B cell (primary cell): ENCODE results near the gene LHPP. TPM values are rescaled to one million over a fixed set of nuclear protein-coding genes. Genes with fewer than 3 reads are reported as not detected.

Experiments
- ATAC-seq: fragments of 200-7000 bp; cut with Tn5 transposase; one replicate; pipeline ENCODE4 v1.10.0; 2021; ENCODE audit warnings: low read depth, mild to moderate bottlenecking, moderate number of reproducible peaks, moderate library complexity
- CTCF ChIA-PET: fragments of 350-600 bp; sonication (Branson Sonifier 250); formaldehyde crosslinking; loops from one replicate; lab custom pipeline; 2021; ENCODE audit warnings: antibody characterized with exemption, inconsistent platforms; lab: Charles Lee
- POLR2A ChIA-PET: fragments of 350-600 bp; sonication (Branson Sonifier 250); formaldehyde crosslinking; loops from one replicate; lab custom pipeline; 2021; ENCODE audit warnings: antibody characterized with exemption; lab: Charles Lee
- DNase-seq: peaks from one replicate; pipeline ENCODE4 v3.0.0; 2013
- H2AFZ ChIP-seq: 2 replicates; pipeline ENCODE4 v1.6.1; 2012; ENCODE audit warnings: mild to moderate bottlenecking, low read depth, low read length; ENCODE audit not compliant: insufficient read depth, poor library complexity, severe bottlenecking
- H3K27ac ChIP-seq, 2 donors: 1 replicate in 1 of 2; 2 replicates in 1 of 2; pipeline ENCODE4 v1.5.1; 2012 to 2013; ENCODE audit warnings: low read length in 2 of 2, mild to moderate bottlenecking in 2 of 2, moderate library complexity in 1 of 2
- H3K27me3 ChIP-seq, 4 experiments: fragments of 200-600 bp in 1 of 4; sonication (generic) in 1 of 4; replicated peaks in 1 of 4; 1 replicate in 2 of 4; 2 replicates in 2 of 4; pipeline versions ENCODE4 v1.6.1 to v1.7.0; 2013 to 2016; ENCODE audit warnings: low read length in 3 of 4, mild to moderate bottlenecking in 2 of 4, mixed read lengths in 1 of 4, moderate library complexity in 1 of 4; ENCODE audit not compliant: insufficient read depth in 4 of 4, control insufficient read depth in 3 of 4; ENCODE audit errors: control extremely low read depth in 1 of 4
- H3K36me3 ChIP-seq, 2 experiments: replicated peaks in 1 of 2; 1 replicate in 1 of 2; 2 replicates in 1 of 2; pipeline versions ENCODE4 v1.6.1 to v1.7.1; 2013; ENCODE audit warnings: low read length in 1 of 2; ENCODE audit not compliant: insufficient read depth in 2 of 2, control insufficient read depth in 1 of 2; ENCODE audit errors: control extremely low read depth in 1 of 2, extremely low read depth in 1 of 2
- H3K4me1 ChIP-seq, 2 donors: fragments of 200-600 bp in 1 of 2; sonication (generic) in 1 of 2; 1 replicate in 1 of 2; 2 replicates in 1 of 2; pipeline versions ENCODE4 v1.5.1 to v1.6.1; 2013 to 2017; ENCODE audit warnings: low read length in 2 of 2; ENCODE audit not compliant: control insufficient read depth in 2 of 2, insufficient read depth in 2 of 2
- H3K4me2 ChIP-seq: replicated peaks from 2 replicates; pipeline ENCODE3; 2012; ENCODE audit warnings: mild to moderate bottlenecking, low read depth, low read length; ENCODE audit not compliant: poor library complexity, severe bottlenecking
- H3K4me3 ChIP-seq, 5 experiments: fragments of 200-600 bp in 1 of 5; sonication (generic) in 1 of 5; 1 replicate in 3 of 5; 2 replicates in 2 of 5; pipeline versions ENCODE4 v1.5.1 to v1.7.0; 2011 to 2016; ENCODE audit warnings: low read length in 4 of 5, mild to moderate bottlenecking in 4 of 5, low read depth in 2 of 5, control low read depth in 1 of 5, moderate library complexity in 1 of 5; ENCODE audit not compliant: insufficient read depth in 1 of 5; ENCODE audit errors: control extremely low read depth in 1 of 5, extremely low read depth in 1 of 5
- H3K79me2 ChIP-seq: fragments of 200-600 bp; sonication (generic); one replicate; pipeline ENCODE4 v1.6.0; 2016; ENCODE audit warnings: low read length; ENCODE audit not compliant: control insufficient read depth, insufficient read depth
- H3K9ac ChIP-seq: fragments of 200-600 bp; sonication (generic); 2 replicates; pipeline ENCODE4 v1.6.1; 2017; ENCODE audit warnings: mild to moderate bottlenecking, low read length, moderate library complexity
- H3K9me3 ChIP-seq, 3 donors: one replicate each; pipeline versions ENCODE4 v1.6.1 to v1.7.1; 2013; ENCODE audit warnings: low read length in 2 of 3; ENCODE audit not compliant: control insufficient read depth in 2 of 3, insufficient read depth in 1 of 3; ENCODE audit errors: control extremely low read depth in 1 of 3
- H4K20me1 ChIP-seq: 2 replicates; pipeline ENCODE4 v1.6.0; 2012; ENCODE audit warnings: mild to moderate bottlenecking, low read length; ENCODE audit not compliant: insufficient read depth, control insufficient read depth, poor library complexity, severe bottlenecking
- H3K27ac Mint-ChIP-seq: one replicate; pipeline ENCODE4 v1.8.0; 2021; ENCODE audit warnings: mixed read lengths
- H3K27me3 Mint-ChIP-seq: one replicate; pipeline ENCODE4 v1.8.0; 2021; ENCODE audit warnings: mixed read lengths
- H3K4me1 Mint-ChIP-seq: one replicate; pipeline ENCODE4 v1.8.0; 2021; ENCODE audit warnings: mixed read lengths
- H3K4me3 Mint-ChIP-seq: one replicate; pipeline ENCODE4 v1.8.0; 2021; ENCODE audit warnings: mixed read lengths
- H3K9me3 Mint-ChIP-seq: one replicate; pipeline ENCODE4 v1.8.0; 2022; ENCODE audit warnings: mixed read lengths; ENCODE audit not compliant: insufficient read depth
- EZH2 ChIP-seq: IDR thresholded peaks from 2 replicates; pipeline ENCODE4 v1.6.1; 2012; ENCODE audit warnings: borderline replicate concordance, low read depth, mild to moderate bottlenecking, moderate library complexity, low read length; ENCODE audit not compliant: insufficient read depth, poor library complexity, severe bottlenecking
- WGBS: methylation state at CpG from one replicate; pipeline ENCODE4 v1.1.5; 2013; ENCODE audit warnings: missing lambda C conversion rate; ENCODE audit not compliant: insufficient coverage; 5-methylcytosine and 5-hydroxymethylcytosine counted together
- intact Hi-C: fragments of 100-400 bp; cut with micrococcal nuclease; formaldehyde crosslinking; loops from one replicate; pipeline ENCODE4 v1.10.0; 2022
- polyA plus RNA-seq: library from polyadenylated mRNA; depleted of rRNA; stranded (reverse); fragments of >200 nt; gene quantifications from 2 replicates; pipeline ENCODE4 v1.2.3, GENCODE V29; 2012
- total RNA-seq, 2 donors: library from RNA; stranded (reverse); fragments of 120-200 nt in 1 of 2; gene quantifications; 1 replicate in 1 of 2; 2 replicates in 1 of 2; pipeline versions ENCODE4 v1.2.3 to v1.2.4, GENCODE V29; 2013 to 2022
- TF ChIP-seq, protein P1 (sequence below): fragments of 200-600 bp; IDR thresholded peaks from one replicate; pipeline ENCODE4 v1.8.0; 2022; ENCODE audit warnings: antibody characterized with exemption, mild to moderate bottlenecking

The LHPP gene
- total and polyA plus RNA-seq, 2 donors (not counting 1 experiment from before 2014, with no cell fraction given): 60.2 to 83.5 TPM

GRCh38 chr10:124505279-124505678, 43.7 kb downstream of the LHPP start:
- Mint-ChIP-seq H3K4me1 (no peaks in the 10 kb centered on the region), H3K9me3 (peaks cover 10% of the 10 kb centered on the region), H3K4me3 (no peak overlapping the region), H3K27ac (no peak overlapping the region), H3K27me3 (no peaks in the 10 kb centered on the region)
- DNase-seq (no peak), ATAC-seq (no peak)
- Histone ChIP-seq H3K79me2 (no peaks in the 10 kb centered on the region), H2AFZ (no peak overlapping the region), H3K4me1 (no peaks in the 10 kb centered on the region), H3K27me3 (no peaks in the 10 kb centered on the region), H3K4me3 (no peak overlapping the region), H4K20me1 (no peaks in the 10 kb centered on the region), H3K4me2 (no peak overlapping the region), H3K9me3 (peaks cover 0 to 4% (median 4%) of the 10 kb centered on the region in 3 donors), H3K27ac (no peak overlapping the region), H3K9ac (no peak overlapping the region), H3K36me3 (peaks cover 0 to 9% of the 10 kb centered on the region in 2 experiments)
- no peak for TF ChIP-seq EZH2
- TF ChIP-seq, protein P1, sequence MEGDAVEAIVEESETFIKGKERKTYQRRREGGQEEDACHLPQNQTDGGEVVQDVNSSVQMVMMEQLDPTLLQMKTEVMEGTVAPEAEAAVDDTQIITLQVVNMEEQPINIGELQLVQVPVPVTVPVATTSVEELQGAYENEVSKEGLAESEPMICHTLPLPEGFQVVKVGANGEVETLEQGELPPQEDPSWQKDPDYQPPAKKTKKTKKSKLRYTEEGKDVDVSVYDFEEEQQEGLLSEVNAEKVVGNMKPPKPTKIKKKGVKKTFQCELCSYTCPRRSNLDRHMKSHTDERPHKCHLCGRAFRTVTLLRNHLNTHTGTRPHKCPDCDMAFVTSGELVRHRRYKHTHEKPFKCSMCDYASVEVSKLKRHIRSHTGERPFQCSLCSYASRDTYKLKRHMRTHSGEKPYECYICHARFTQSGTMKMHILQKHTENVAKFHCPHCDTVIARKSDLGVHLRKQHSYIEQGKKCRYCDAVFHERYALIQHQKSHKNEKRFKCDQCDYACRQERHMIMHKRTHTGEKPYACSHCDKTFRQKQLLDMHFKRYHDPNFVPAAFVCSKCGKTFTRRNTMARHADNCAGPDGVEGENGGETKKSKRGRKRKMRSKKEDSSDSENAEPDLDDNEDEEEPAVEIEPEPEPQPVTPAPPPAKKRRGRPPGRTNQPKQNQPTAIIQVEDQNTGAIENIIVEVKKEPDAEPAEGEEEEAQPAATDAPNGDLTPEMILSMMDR: no peak
- CTCF ChIA-PET: interaction anchor here (0.6 kb wide), 1 partner anchor 261 kb away, joined by 5 read pairs; no protein-coding TSS in a partner anchor
- no CpG with 5 or more reads among the region's 2 CpGs for WGBS
- POLR2A ChIA-PET: no interaction called here
- intact Hi-C loops: no loop called here

DNA sequence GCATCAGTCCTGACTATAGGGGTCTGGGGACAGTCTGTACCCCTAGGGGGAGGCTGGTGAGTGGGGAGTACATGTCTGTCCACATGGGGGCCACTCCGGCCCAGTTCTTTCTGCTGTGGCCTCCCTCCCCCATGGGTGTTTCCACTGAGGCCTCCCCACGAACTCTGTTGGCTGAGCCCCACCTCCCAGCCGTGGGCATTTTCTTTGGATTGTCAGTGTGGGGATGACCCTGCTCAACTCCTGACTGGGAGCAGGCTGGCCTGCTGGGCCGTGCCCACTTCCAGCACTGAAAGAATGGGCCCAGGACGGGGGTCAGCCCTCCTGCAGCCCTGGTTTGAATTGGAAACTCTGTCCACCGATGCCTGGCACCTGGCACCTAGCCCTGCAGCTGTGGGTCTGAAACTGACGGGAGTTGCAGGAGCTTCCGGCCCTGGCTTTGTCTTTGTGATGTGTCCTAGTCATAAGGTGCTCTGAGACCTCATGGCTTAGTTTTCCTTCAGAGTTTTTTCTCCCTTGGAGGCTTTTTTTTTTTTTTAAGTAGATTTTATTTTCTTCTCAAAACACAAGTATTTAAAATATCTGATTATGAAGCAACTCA, 46.5 kb downstream of the LHPP start:
- Histone ChIP-seq H3K9ac (no peak overlapping the region), H3K79me2 (no peaks in the 10 kb centered on the region), H4K20me1 (no peaks in the 10 kb centered on the region), H3K9me3 (no peaks in the 10 kb centered on the region), H3K4me3 (no peak overlapping the region), H3K27ac (no peak overlapping the region), H3K36me3 (no peaks in the 10 kb centered on the region), H2AFZ (no peak overlapping the region), H3K27me3 (no peaks in the 10 kb centered on the region), H3K4me1 (no peaks in the 10 kb centered on the region), H3K4me2 (no peak overlapping the region)
- intact Hi-C loops: no loop called here
- H3K4me1 Mint-ChIP-seq: no peaks in the 10 kb centered on the region
- H3K27me3 Mint-ChIP-seq: no peaks in the 10 kb centered on the region
- CTCF ChIA-PET: interaction anchor here (1.0 kb wide), 1 partner anchor 514 kb away, joined by 3 read pairs; no protein-coding TSS in a partner anchor
- no peak for TF ChIP-seq EZH2
- TF ChIP-seq, protein P1: no peak
- no peak overlapping the region for H3K4me3 Mint-ChIP-seq
- no peaks in the 10 kb centered on the region for H3K9me3 Mint-ChIP-seq
- WGBS: 88% methylated on average over 5 of the region's 8 CpGs
- no peak overlapping the region for H3K27ac Mint-ChIP-seq
- POLR2A ChIA-PET: interaction anchor here (0.6 kb wide), 1 partner anchor 232 kb away, joined by 3 read pairs; no protein-coding TSS in a partner anchor
- ATAC-seq (no peak), DNase-seq (no peak)
